ENCODE data around the gene OR14C36.

OR14C36 gene

DNA sequence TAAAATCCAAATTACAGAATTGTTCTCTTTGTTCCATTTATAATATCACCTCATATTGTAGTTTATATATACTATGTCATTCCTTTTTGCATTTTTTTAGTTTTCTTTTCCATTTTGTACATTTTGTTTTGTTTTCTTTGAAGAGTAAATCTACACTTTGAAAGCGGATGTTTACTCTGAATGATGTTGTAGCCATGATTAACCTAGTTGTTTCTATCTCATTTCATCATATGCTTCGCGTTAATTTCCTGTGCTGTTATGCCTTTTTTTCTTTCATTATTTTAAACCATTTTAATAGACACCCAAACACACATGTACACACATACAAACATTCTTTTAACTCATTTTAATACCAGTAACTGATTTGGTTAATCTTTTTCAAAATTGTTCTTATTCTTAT lies 32.3 kb downstream of the OR14C36 start:
- Mint-ChIP-seq H3K27ac (no peak overlapping the region), H3K27me3 (no peaks in the 10 kb centered on the region), H3K36me3 (no peaks in the 10 kb centered on the region), H3K4me1 (no peaks in the 10 kb centered on the region), H3K4me3 (no peak overlapping the region), H3K9me3 (no peaks in the 10 kb centered on the region)
- CTCF ChIA-PET: no interaction called here
- no peak for DNase-seq

DNA sequence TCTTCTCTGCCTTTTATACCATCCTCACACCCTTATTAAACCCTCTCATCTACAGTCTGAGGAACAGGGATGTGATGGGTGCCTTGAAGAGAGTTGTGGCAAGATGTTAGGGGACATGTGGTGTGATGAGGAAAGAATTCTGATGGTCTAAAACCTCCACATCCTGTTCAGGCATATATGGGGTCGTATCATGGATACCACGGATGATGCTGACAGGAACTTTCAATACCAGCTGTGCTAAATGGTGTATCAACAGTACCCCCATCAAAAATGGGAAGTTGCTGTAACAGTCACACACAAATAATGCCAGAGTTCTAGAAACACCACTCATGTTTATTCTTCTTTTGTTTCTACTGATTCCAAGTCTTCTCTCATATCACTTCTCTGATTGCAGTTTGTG lies 39.9 kb downstream of the OR14C36 start:
- Mint-ChIP-seq H3K27me3 (no peaks in the 10 kb centered on the region), H3K27ac (no peak overlapping the region), H3K4me3 (no peak overlapping the region), H3K9me3 (no peaks in the 10 kb centered on the region), H3K36me3 (no peaks in the 10 kb centered on the region), H3K4me1 (no peaks in the 10 kb centered on the region)
- no peak for DNase-seq
- CTCF ChIA-PET: no interaction called here

- no peaks in the 10 kb centered on the region for H3K4me1 Mint-ChIP-seq
- CTCF ChIA-PET: no interaction called here
Observed at GRCh38 chr1:248393050-248393449, 44.5 kb downstream of the OR14C36 start.

More at GRCh38 chr1:248393050-248393449, 44.5 kb downstream of the OR14C36 start:
- Mint-ChIP-seq H3K27me3 (no peaks in the 10 kb centered on the region), H3K27ac (no peak overlapping the region), H3K9me3 (no peaks in the 10 kb centered on the region), H3K36me3 (no peaks in the 10 kb centered on the region), H3K4me3 (no peak overlapping the region)
- no peak for DNase-seq

All from activated naive CD4-positive, alpha-beta T cell treated with anti-CD3 and anti-CD28 coated beads, Interleukin-2, amount 10 ng/mL, durations not matched to agents 7 days and 5 days (primary cell).